Hematopoietic multipotent progenitor cell treated with erythropoietin and hydrocortisone succinate and interleukin-3 and kit ligand, for 17 days (in vitro differentiated cells): ENCODE data around the gene SCUBE1.

ENCODE experiments used
- DNase-seq: peaks from one replicate; pipeline ENCODE4 v3.0.0-alpha.2; 2015; ENCODE audit warnings: low spot score

Gene SCUBE1

DNA sequence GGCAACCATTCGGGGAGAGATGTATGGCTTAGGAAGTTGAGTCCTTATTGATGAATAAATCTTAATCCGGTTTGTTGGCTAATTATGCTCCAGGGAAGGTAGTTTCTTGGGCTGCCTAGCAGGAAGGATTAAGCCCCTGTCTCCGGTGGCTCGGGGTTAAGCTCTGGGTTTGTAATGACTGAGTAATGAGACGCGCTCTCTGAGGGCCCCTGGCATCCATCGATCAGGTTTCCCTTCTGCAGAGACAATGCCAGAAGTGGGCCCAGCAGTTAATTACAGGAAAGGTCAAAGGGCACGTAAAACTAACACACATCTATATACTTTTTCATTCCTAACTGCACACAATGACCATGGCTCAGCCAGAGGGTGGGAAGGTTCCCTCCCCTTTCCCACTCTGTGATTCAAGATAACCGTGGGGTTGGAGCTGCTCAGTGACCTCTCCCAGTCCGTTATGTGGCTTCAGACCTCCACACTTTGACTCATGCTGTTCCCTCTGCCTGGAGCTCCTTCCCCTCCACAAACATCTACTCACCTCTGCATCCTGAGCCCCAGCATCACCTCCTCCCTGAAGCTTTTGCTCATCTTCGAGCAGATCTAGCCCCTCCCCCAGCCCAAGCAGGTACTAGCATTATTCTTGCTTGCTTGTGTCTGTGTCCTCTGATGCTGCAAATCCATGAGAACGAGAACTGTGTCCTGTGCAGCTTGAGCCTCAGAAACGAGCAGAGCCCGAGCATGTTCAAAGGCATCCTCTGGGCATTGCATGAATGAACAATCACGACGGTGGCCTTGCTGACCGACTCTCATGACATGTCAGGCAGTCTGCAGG, 16.6 kb downstream of the SCUBE1 start:
- no peak for DNase-seq

DNA sequence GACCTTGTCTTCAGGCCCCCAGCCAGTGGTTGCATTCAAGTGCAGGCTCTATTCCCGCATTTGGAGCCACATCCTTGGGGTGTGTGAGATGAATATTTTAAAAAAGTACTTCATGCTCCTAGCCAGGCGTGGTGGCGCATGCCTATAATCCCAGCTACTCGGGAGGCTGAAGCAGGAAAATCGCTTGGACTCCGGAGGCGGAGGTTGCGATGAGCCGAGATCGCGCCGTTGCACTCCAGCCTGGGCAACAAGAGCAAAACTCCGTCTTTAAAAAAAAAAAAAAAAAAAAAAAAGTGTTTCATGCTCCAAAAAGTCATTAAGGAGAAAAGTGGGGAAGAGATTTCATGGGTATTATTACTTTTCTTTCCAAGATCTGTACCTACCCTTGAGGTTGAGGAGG, 18.0 kb downstream of the SCUBE1 start:
- no peak for DNase-seq

DNA sequence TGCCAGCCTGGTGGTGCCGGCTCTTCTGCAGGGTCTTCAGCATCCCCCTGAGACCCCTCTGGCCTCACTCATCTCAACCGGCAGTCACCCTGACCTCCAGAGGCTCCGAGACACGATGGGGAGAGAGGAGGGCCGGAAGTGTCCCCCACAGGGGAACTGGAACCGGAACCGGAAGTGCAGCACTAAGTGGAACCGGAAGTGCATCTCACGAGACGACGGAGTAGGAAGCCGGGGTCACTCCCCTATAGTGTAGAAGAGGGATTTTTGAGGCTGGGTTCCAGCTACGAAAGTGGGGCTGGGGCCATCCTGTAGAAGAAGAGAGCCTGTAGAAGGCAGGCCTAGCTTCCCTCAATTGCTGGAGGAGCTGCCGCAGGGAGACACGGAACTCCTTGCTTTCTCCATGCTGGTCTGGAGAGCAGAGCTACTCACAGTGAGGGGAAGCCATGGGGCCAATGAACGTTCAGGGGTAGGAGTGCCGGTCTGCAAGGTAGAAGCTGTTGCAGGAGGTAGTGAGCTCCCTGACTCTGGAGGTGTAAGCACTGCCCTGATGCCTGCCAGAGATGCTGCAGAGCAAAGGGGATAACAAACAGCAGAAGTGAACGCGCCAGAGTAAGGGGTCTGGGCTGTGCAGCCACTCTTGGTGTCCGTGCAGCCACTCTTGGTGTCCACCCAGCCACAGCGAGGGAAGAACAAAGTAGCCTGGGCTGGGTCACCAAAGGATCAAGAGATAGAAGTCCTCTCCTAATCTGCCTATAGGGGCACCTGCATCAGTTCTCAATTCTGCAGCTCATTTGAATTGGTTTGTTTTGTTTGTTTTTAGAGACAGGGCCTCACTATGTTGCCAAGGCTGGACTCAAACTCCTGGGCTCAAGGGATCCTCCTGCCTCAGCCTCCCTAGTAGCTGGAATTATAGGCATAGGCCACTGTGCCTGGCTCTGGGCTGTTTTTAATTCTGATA, 21.9 kb downstream of the SCUBE1 start:
- DNase-seq = no peak

DNA sequence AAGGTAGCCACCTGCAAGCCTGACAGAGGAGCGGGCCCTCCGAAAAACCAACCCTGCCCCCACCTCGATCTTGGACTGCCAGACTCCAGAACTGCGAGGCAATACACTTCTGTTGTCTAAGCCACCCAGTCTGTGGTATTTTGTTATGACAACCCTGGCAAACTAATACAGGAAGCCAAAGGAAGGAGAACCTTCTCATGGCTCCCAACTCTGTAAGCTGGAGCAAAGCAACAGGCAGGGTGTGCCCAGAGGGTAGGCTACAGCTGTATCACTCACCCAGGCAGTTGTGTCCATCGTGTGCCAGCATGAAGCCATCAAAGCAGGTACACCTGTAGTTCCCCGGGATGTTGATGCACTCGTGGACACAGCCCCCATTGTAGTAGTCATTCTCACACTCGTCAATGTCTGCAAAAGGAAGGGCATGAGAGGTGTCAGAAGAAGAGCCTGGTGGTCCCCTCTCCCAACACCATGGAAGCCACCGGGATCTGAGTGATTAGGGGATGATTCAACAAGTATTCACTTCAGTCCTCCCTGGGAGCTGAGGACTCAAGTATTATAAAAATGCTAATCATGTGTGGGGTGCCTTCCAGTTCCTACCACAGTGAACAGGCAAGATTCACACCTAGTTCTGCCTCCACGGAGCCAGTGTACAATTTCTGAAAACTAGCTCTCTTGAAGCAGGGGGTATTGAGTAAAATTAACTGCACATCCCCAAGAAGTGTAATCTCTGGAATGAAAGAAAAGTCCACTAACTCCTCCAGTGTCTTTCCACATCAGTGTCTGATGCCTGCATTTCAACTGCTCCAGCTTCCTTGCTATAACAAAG, 23.3 kb downstream of the SCUBE1 start:
- no peak for DNase-seq

DNA sequence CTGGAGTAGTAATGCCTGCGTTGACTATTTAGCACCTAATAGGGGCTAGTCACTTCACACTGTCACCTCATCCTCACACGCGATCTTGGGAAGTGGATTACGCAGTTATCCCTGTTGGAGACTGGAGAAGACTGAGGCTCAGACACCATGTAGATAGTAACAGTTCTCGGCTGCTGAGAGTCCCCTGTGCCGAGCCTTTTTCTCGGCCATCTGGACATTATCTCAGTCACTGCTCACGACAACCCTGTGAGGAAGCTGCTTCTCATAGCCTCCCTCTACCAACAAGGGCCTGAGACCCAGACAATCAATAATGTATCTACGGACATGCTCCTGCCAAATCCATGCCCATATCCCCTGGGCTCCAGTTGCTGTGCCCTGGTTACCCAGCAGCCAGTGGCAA, 25.9 kb downstream of the SCUBE1 start:
- no peak for DNase-seq

DNA sequence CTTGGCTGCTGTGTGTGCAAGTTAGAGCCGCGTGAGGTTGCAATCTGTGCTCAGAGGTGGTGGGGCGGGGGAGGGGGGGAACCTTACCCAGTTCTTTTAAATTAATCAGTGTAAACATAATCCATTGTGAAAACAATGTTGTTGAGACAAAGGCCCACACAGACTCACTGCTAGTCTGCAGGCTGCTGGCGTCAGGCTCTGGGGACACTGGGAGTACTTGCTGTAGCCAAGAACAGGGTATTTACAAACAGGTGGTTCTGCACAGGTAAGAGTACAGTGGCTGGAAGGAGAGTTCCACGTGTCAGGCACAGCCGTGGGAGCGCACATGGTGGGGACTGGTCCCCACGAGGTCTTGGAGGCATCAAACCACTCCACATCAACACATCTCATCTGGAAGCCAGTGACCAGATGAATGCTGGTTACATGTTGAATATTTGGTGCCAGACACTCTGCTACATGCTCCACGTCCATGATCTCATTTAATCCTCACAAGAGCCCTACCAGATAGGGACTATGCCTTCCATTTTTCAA, 27.4 kb downstream of the SCUBE1 start:
- DNase-seq = no peak

DNA sequence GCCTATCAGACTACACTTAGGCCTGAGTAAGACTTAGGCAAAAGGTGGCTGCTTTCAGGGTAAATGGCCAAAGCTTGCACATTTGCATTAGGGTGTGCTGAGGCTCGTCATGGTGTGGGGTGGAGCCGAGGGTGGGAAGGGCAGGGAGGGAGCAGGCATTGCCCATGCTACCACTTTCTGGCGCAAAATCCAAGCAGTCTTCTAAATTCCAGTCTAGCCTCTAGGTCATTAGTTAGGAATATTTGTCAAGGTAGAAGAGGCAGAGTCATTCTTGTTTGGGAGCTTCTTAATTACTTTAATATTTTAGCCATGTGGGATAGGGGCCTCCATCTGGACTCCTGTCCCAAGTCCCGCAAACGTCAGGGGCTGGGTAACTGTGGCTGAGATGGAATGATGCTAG, 28.6 kb downstream of the SCUBE1 start:
- no peak for DNase-seq

- DNase-seq = no peak
Observed at GRCh38 chr22:43313890-43314474, 29.2 kb downstream of the SCUBE1 start.

GRCh38 chr22:43313244-43313889, 29.8 kb downstream of the SCUBE1 start:
- DNase-seq = no peak

DNA sequence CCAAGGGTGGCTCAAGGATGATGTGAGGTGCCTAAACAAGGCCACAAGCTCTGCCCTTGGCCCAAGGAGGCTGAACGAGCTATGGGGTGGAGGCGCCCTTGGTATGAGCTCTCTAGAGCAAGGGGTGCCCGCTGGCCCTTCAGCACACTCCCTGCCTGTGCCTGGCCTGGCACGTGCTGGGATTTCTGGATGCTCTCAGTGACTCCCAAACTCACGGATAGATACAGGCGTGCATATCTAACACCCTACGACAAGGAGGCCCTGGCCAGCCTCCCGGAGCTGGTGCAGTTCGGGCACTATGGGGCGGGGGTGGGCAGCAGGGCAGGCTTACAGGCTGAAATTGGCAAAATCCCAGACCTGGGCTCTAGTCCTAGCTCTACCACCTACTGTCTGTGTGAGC, 30.6 kb downstream of the SCUBE1 start:
- no peak for DNase-seq

DNA sequence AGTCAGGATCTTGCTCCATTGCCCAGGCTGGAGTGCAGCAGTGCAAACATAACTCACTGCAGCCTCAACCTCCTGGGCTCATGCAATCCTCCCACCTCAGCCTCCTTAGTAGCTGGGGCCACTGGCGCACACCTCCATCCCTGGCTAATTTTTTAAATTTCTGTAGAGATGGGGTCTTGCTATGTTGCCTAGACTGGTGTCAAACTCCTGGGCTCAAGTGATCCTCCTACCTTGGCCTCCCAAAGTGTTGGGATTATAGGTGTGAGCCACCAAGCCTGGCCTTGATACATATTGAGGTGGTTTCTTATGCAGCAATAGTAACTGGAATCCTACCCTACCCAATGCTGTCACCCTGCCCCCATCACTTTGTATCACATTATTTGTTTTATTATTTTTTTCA, 32.4 kb downstream of the SCUBE1 start:
- DNase-seq = no peak

DNA sequence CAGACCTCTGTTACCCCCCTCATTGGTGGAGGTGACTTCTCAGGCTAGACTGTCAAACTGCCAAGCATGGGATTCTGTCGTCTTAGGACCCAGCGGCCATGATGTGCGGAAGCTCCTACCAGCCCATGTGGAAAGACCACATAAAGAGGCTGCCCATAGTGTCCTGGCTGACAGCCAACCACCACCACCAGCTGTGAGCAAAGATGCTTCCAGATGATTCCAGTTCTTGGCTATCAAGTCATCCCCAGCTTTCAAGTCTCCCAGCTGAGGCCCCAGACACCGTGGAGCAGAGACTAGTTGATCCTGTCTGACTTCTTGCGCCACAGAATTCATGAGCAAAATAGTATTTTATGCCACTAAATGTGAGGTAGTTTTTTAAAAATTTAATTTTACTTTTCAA, 32.9 kb downstream of the SCUBE1 start:
- DNase-seq = no peak

GRCh38 chr22:43308836-43309235, 34.3 kb downstream of the SCUBE1 start:
- no peak for DNase-seq

- DNase-seq = no peak
Observed at GRCh38 chr22:43308060-43308830, 34.9 kb downstream of the SCUBE1 start.

- DNase-seq = no peak
Observed at GRCh38 chr22:43305806-43306205, 37.4 kb downstream of the SCUBE1 start.

- no peak for DNase-seq
Observed at GRCh38 chr22:43304831-43305590, 38.2 kb downstream of the SCUBE1 start.

DNA sequence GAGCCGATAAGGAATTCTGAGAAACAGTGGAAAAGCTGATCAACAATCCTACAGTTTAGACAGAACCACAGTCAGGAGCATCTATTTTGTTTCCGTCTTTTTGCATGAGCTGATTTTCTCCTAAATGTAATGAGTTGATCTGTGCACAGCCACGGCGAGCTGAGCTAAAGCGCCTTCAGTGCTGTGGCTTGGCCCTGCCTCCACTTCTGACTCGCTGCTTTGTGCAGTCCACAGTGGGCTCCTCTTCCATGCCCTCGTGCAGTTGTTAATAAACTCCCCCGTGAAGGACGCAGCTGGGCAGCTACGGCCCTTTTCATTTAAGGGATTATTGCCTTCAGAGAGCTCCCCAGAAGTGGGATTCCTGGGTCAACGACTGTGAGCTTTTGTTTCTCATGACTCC, 39.4 kb downstream of the SCUBE1 start:
- no peak for DNase-seq

- no peak for DNase-seq
Observed at GRCh38 chr22:43303166-43303565, 40.0 kb downstream of the SCUBE1 start.

DNA sequence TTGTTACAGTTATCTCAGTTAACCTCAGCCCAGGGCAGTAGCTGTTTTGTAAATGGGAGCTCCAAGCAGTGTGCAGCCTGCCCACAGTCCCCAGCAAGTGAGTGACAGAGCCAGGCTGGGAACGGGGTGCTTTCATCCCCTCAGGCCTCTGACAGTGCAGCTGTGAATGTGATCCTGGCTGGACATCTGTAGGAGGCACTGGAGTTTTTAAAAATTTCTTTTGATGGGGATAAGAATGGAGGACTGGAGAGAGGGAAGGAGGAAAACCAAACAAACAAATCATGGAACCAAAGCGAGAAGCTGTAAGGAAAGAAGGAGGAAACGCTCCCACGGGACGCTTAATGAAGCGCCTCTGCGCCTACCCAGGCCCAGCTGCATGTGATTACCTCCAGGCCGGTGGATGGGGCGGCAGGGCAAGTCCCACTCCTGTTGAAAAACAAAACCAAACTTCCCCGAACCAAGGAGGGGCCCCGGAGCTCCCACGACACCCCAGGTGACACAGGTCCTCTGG, 40.6 kb downstream of the SCUBE1 start:
- no peak for DNase-seq
